ENCODE data around the gene SNX5.
"Not testable (repeated sequence)": the region's sequence is repeated elsewhere in the genome, so short reads cannot be mapped to it uniquely, and the experiment has no call there.

SNX5 gene

DNA sequence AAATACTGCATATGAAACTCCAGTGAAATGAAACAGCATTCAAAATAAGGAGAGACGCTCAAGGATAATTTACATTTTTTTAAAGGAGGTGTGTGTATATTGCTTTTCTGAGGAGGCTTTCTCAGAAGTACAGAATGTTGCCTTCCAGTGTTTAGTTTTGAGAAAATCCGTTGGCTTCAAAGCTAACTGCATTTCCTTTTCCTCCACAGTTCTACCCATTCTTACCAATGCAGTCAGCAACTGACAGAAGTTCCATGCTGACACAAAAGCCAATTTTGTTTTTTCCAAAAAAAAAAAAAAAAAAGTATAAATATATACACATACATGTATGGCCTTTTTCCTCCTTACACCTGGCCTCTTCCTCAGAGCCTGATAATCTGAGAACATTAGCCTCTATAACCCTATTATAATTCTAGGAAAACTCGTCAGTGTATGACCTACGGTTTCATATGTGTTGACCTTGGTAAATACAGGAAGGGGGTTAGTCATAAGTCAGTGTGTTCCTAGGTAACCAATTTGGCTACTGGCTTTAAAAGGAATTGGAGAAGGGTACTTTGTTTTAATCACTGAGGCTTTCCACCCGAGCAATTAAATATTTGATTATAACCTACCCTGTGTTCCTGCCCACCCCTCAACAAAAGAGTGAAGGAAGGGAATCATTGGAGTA is 24.4 kb upstream of the SNX5 start:
- DNase-seq: peak; percentile 28

DNA sequence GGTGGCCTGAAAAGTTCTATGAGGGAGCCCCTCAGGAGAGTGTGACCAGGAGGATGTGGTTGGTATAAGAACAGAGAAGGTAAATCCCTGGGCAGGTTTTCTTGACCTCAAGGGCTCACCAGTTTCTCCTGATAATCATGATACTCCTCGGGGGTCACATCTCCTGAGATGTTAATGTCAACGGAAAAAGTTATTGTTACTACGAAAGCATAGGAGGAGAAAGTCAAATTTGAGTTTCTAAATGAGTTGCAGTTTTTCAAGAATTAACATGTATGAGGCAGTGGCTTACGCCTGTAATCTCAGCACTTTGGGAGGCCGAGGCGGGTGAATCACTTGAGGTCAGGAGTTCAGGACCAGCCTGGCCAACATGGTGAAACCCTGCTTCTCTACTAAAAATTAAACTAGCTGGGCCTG is 23.6 kb upstream of the SNX5 start:
- DNase-seq: no peak

GRCh38 chr20:17990278-17990972 is 21.8 kb upstream of the SNX5 start:
- no peak for DNase-seq

DNA sequence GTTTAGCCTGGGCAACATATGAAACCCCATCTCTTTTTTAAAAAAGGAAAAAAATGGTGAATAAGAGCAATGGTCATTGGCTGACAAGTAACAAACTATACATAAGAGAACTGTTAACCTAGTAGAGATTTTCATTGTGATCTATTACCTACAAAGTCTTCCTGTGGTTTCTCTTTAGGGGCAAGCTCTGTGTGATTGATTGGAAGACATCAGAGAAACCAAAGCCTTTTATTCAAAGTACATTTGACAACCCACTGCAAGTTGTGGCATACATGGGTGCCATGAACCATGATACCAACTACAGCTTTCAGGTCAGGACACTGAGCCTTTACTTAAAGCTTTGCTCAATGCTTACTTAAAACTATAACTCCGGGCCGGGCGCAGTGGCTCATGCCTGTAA is 19.4 kb upstream of the SNX5 start:
- no peak for DNase-seq

DNA sequence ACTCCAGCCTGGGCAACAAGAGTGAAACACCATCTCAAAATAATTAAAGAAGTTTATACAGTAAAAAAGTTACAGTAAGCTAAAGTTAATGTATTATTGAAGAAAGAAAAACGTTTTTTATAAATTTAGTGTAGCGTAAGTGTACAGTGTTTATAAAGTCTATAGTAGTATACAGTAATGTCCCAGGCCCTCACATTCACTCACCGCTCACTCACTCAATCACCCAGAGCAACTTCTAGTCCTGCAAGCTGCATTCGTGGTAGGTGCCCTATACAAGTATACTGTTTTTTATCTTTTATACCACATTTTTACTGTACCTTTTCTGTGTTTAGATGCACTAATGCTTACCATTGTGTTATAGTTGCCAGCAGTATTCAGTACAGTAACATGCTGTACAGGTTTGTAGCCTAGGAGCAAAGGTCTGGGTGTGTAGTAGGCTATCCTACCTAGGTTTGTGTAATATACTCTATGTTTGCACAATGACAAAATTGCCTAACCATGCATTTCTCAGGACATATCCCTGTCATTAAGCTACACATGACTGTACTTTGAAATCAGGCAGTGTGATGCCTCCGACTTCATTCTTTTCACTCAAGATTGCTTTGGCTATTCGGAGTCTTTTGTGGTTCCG is 16.9 kb upstream of the SNX5 start:
- DNase-seq: no peak

DNA sequence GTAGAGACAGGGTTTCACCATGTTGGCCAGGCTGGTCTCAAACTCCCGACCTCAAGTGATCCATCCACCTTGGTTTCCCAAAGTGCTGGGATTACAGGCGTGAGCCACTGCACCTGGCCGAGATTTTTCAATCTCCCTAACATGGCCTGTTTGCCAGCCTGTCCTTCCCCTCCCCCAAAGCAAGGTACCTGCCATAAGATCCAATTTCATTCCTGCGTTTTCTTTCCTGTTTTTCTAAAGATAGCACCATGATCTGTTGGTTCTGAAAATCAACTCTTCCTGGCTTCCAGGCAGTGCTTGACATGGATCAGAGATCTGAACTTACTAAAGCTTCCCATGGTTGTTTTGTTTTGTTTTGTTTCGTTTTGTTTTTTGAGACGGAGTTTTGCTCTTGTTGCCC is 7.7 kb upstream of the SNX5 start:
- DNase-seq: no peak

DNA sequence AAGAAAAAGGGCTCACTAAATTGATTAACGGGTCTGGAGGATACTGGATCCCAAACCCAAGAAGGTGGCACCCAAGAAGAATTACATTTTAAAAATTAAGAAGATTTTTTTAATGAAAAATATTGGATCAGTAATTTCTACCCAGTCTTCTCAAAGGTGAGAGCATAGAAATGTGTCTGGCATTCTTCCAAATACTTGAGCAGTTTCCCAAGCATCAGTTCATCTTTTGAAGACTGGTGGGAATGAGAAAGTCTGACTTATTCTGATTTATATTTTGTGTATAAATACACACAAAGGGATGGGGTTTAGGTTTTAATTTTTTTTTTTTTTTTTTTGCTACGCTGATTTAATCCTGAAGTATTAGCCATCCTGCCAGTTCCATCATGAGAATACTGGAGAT is 3.5 kb upstream of the SNX5 start:
- no peak for DNase-seq

GRCh38 chr20:17971300-17972013 is 2.9 kb upstream of the SNX5 start:
- no peak for DNase-seq

DNA sequence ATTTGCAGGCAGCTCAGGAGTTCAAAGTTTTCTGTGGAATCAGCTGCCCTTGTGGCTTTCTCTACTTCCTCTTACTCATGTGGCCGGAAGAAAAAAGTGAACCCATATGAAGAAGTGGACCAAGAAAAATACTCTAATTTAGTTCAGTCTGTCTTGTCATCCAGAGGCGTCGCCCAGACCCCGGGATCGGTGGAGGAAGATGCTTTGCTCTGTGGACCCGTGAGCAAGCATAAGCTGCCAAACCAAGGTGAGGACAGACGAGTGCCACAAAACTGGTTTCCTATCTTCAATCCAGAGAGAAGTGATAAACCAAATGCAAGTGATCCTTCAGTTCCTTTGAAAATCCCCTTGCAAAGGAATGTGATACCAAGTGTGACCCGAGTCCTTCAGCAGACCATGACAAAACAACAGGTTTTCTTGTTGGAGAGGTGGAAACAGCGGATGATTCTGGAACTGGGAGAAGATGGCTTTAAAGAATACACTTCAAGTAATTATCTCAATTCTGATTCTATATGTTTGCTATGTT is 1.4 kb upstream of the SNX5 start:
- DNase-seq: no peak

DNA sequence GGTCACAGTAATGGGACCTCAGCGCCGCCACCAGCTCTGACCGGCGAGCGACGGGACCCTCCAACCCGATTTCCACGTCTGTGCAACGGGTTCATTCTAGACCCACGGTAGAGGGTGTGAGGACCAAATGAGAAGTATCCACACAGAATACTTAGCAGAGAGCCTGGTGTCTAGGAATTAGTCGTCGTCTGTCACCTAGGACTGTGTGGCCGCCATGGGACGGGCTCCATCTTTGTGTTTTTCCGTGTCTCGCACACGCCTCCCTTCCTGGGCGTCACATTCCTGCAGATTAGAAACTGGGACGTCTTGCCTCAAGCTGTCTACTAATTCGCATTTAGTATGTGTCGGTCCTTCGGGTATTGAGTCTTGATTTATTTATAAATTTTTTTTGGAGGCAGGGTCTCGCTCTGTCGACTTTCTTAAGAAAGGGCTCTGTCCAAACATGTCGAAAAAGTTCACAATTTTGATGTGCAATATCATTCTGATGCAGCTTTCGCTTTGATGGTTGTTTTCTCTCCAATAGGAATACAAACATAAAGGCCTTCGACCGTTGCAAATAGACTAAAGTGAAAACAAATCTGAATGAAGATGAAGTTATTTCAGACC is 787 bp upstream of the SNX5 start:
- DNase-seq: no peak

DNA sequence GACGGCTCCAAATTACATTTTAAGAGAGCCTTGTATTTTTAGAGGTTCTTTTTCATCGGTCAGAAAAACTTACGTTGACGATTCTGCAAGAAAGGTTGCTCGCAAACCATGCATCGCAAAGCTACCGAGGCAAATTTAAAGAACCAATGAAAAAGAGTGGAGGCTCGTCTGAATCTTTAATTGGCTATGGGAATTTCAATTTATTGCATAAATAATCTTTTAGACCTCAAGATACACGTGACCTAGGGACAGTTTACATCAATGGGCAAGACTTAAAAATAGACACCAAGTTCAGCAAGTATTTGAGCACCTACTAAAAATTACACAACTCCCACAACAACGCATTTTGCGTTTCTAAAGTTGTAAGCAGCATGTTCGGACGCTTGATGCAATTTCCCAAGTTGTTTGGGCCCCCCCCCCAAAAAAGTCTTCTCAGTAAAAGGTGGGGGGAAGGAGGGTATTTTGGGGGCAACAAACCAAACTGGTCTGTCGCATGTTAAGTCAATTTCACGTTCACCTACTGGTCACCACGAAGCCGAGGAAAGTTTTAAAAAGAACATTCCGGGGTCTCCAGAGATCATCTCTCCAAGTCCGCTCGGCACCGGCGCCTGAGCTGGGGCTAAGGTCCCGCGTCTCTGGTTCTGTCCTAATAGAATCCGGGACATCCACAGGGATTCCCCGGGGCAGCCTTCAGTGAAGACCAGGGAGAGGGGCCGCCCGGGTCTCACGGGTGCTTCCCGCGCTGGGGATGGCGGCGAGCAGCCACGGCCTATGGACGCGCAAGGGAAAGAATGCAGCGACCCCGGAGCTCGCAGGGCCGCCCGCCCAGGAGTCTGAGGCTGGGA is 851 bp downstream of the SNX5 start:
- DNase-seq: no peak

DNA sequence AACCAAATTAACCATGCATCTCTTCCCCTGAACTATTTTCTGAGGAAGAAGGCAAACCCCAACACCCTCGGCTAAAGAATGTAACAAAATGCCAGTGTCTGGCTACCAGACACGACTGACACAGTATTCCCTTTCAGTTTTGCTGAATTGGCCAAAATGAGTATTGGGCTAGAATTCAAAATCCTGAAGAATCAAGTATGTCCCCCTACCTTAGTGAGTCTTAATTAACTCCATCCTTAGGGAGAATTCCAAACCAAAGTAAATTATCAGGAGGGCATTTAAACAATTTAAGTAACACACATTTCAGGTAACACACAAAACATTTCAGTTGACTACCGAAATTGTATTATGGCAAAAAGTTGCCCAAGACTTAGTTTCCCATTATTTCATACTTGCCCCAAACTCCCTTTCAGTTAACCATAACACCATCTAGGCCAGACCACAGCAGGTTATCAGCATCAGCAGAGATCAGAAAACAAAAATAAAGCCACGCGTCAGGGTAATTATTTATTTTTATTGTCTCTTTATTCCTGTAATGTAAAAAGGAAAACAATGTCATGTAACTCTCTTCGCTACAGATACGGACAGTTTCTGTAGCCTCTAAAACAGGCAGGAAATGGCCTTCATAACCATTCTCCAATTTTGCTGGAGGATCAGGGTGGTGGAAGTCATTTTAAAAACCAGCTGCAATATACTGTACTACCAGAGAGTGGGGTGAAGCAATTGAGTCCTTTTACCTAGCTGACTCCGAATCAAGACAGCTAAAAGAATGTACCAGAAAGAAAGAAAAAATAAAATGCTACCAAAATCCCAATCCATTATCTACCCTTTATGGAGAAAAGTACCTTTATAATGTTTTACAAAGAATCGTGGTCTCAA is 1.9 kb downstream of the SNX5 start:
- DNase-seq: no peak

GRCh38 chr20:17965042-17965697 is 3.4 kb downstream of the SNX5 start:
- DNase-seq: no peak

DNA sequence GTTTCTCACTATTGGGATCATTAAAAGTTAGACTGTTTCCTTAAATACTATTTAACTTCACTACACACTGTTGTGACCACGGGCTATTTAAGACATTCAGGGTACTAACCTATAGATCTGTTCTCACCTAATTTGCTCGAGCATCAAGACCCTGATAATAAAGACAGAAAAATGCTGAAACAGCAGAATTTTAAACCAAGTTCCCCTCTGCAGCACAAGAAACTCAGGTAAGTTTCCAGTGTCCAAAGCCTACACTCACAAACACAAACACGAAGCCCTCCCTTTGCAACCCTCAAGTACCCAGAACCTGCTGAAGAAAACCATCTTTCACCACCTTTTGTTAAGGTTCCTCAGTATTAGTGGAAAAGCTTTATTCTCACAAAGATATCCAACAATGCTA is 4.0 kb downstream of the SNX5 start:
- DNase-seq: no peak

GRCh38 chr20:17964073-17964472 is 4.5 kb downstream of the SNX5 start:
- DNase-seq: no peak

DNA sequence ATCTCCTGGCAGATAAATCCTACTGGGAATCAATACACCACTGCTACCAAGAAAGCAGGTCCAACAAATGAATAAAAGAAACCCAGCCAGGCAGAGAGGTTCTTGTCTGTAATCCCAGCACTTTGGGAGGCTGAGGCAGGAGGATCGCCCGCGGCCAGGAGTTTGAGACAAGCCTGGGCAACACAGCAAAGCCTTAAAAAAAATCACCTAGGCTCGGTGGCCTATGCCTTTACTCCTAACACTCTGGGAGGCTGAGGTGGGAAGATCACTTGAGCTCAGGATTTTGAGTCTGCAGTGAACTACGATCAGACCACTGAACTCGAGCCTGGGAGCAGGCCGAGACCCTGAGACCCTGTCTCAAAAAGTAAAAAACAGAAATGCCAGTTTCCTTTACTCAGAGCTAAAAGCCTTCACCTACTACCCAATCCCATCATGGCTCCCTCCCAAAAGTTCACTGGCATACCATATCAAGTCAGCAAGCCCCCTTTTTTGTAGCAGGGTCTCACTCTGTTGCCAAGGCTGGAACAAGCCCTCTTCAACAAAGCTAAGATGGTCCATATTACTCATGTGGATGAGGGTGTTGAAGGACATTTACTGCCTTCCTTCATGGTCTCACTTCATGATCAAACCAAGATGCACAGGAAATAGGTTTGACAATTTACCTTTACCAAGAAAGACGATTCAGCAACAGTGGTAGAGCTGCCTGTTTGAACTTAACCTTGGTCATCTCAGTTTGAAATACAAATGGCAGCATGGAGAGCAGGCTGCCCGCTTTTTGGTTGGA is 5.3 kb downstream of the SNX5 start:
- no peak for DNase-seq

DNA sequence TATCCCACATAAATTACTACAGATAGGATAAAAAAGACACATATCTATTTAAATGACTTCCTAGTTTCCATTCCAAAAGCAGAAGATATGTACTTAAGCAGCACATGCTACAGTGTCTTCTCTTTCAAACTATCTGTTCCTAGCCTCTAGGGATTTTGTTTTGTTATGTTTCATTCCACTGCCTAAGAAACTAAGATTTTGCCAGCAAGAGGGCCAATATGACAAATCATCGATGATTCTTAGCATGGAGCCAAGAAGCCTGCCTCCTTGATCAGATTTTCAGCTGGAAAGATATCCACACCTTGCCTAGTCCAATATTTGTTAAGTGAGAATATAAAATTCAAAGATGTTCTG is 7.0 kb downstream of the SNX5 start:
- no peak for DNase-seq

DNA sequence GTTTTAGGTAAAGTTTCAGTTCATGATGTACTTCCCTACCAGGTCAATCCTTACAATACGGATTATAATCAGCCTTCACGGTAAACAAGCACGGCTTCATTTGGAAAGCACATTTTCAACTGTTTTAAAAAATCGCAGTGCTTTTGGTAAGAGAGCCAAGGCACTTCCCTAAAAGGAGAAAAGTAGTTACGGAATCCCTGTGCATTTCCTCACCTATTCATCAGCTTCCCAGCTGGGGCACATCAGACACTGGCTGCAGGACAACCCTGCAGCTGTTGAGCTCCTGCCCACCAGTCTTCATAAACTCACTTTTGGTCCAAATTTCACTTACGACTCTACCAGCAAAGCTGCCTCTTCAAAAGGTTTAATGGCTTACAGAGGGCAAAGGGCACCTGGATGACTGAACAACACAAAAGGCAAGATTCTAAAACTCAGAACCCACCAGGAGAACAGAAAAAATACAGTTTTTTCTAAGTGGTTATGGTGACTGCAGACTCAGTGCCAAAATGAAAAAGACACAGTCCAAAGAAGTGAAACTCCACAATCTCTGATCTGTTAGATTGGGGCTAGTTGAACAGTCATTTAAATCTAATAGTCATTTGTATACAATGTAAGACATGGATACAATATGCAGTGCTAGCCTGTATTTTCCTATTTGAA is 7.5 kb downstream of the SNX5 start:
- no peak for DNase-seq

DNA sequence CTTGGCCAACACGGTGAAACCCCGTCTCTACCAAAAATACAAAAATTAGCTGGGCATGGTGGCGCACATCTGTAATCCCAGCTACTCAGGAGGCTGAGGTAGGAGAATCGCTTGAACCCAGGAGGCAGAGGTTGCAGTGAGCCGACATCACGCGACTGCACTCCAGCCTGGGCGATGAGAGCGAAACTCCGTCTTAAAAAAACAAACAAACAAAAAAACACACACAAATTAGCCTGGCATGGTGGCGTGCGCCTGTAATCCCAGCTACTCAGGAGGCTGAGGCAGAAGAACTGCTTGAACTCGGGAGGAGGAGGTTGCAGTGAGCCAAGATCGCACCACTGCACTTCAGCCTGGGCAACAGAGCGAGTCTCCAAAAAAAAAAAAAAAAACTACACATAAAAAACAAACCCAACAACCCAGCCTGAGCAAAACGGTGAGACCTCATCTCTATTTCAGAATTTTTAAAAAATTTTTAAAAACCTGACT is 8.2 kb downstream of the SNX5 start:
- not testable (repeated sequence) for DNase-seq

All from NCI-H1436 (cell line).